ENCODE data around the gene CDH4. TPM values are rescaled to one million over a fixed set of nuclear protein-coding genes. Genes with fewer than 3 reads are reported as not detected.

CDH4 gene
- polyA plus RNA-seq, 1 experiment, result 1.5 TPM

- ChIA-PET CTCF (no interaction called here), POLR2A (no interaction called here)
These were observed 393.7 kb downstream of the CDH4 start for GRCh38 chr20:61645732-61646131.

GRCh38 chr20:61646453-61646852, 394.4 kb downstream of the CDH4 start:
- ChIA-PET CTCF (no interaction called here), POLR2A (no interaction called here)
- no peak overlapping the region for H3K4me3 ChIP-seq (ENCODE audit: low read depth, low read length)
- no peaks in the 10 kb centered on the region for H3K36me3 ChIP-seq (ENCODE audit: control insufficient read depth, insufficient read depth, low read length)
- no peak for DNase-seq (ENCODE audit: low read depth)
- TF ChIP-seq, protein P1, sequence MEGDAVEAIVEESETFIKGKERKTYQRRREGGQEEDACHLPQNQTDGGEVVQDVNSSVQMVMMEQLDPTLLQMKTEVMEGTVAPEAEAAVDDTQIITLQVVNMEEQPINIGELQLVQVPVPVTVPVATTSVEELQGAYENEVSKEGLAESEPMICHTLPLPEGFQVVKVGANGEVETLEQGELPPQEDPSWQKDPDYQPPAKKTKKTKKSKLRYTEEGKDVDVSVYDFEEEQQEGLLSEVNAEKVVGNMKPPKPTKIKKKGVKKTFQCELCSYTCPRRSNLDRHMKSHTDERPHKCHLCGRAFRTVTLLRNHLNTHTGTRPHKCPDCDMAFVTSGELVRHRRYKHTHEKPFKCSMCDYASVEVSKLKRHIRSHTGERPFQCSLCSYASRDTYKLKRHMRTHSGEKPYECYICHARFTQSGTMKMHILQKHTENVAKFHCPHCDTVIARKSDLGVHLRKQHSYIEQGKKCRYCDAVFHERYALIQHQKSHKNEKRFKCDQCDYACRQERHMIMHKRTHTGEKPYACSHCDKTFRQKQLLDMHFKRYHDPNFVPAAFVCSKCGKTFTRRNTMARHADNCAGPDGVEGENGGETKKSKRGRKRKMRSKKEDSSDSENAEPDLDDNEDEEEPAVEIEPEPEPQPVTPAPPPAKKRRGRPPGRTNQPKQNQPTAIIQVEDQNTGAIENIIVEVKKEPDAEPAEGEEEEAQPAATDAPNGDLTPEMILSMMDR (IDR thresholded peaks at IDR 0.05; ENCODE audit: insufficient read depth, low read depth, low read length), result no peak
- H3K27me3 ChIP-seq (ENCODE audit: control insufficient read depth, insufficient read depth, low read length), result no peaks in the 10 kb centered on the region

More at GRCh38 chr20:61645732-61646131, 393.7 kb downstream of the CDH4 start:
- H3K27me3 ChIP-seq (ENCODE audit: control insufficient read depth, insufficient read depth, low read length), result no peaks in the 10 kb centered on the region
- TF ChIP-seq, protein P1 (IDR thresholded peaks at IDR 0.05; ENCODE audit: insufficient read depth, low read depth, low read length), result no peak
- H3K4me3 ChIP-seq (ENCODE audit: low read depth, low read length), result no peak overlapping the region
- DNase-seq (ENCODE audit: low read depth), result no peak
- H3K36me3 ChIP-seq (ENCODE audit: control insufficient read depth, insufficient read depth, low read length), result no peaks in the 10 kb centered on the region

- TF ChIP-seq, protein P1 (IDR thresholded peaks at IDR 0.05; ENCODE audit: insufficient read depth, low read depth, low read length), result no peak
- ChIA-PET POLR2A (no interaction called here), CTCF (no interaction called here)
- DNase-seq (ENCODE audit: low read depth), result no peak
- H3K36me3 ChIP-seq (ENCODE audit: control insufficient read depth, insufficient read depth, low read length), result no peaks in the 10 kb centered on the region
- no peaks in the 10 kb centered on the region for H3K27me3 ChIP-seq (ENCODE audit: control insufficient read depth, insufficient read depth, low read length)
- H3K4me3 ChIP-seq (ENCODE audit: low read depth, low read length), result no peak overlapping the region
These were observed 394.9 kb downstream of the CDH4 start for GRCh38 chr20:61646986-61647385.

- CTCF ChIA-PET, result interaction anchor here (1.0 kb wide), 1 partner anchor 33 kb away, joined by 3 read pairs; no protein-coding TSS in a partner anchor
- TF ChIP-seq, protein P1 (IDR thresholded peaks at IDR 0.05; ENCODE audit: insufficient read depth, low read depth, low read length), result no peak
- H3K27me3 ChIP-seq (ENCODE audit: control insufficient read depth, insufficient read depth, low read length), result no peaks in the 10 kb centered on the region
- no peaks in the 10 kb centered on the region for H3K36me3 ChIP-seq (ENCODE audit: control insufficient read depth, insufficient read depth, low read length)
- H3K4me3 ChIP-seq (ENCODE audit: low read depth, low read length), result no peak overlapping the region
- DNase-seq (ENCODE audit: low read depth), result no peak
- POLR2A ChIA-PET, result no interaction called here
These were observed 395.6 kb downstream of the CDH4 start for GRCh38 chr20:61647702-61648101.

DNA sequence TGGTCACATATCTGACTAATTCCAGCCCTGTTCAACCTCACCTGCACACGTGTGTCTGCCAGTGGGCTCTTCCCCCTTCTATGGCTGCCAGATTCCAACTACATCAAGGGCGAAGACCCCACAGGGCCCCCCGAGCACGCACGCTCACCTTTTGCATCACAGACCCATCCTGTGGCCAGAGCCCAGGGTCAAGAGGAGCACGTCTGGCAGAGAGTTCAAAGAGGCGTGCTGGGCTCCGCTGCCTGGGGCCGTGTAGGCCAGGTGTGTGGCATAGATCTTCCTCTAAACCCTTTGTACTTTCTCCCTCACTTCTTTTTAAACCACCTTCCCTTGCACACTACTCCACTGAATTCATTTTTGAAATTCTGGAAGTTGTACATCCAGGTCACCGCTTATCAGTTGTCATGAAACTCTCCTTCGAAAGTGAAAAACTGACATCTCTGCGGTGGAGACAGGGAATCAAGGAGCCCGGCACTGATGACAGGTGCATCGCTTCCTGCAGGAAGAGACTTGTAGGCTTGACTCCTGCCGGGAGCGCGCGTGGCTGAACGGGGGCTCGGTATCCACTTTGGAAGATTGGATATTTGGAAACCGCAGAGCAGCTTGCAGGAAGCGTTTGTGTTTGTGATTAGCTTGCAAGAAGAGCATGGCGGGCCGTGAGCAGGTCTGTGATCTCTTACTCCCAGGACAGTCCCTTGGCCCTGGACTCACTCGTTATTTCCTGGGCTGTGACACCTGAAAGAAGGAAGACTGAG, 397.2 kb downstream of the CDH4 start:
- Histone ChIP-seq H3K4me3 (ENCODE audit: low read depth, low read length) (no peak overlapping the region), H3K27me3 (ENCODE audit: control insufficient read depth, insufficient read depth, low read length) (no peaks in the 10 kb centered on the region), H3K36me3 (ENCODE audit: control insufficient read depth, insufficient read depth, low read length) (no peaks in the 10 kb centered on the region)
- TF ChIP-seq, protein P1 (IDR thresholded peaks at IDR 0.05; ENCODE audit: insufficient read depth, low read depth, low read length), result no peak
- DNase-seq (ENCODE audit: low read depth), result no peak
- ChIA-PET CTCF (interaction anchor here (0.6 kb wide), 1 partner anchor 358 kb away, joined by 3 read pairs; no protein-coding TSS in a partner anchor), POLR2A (no interaction called here)

All from BJ (cell line).